Left lobe of liver (tissue), 2 donors: ENCODE data around the gene RPS6KA4. TPM values are rescaled to one million over a fixed set of nuclear protein-coding genes. Genes with fewer than 3 reads are reported as not detected.
A peak's percentile ranks its signal among the peaks of the same experiment; 100 is the strongest.

Experiments used
- ATAC-seq: fragments of 200-7000 bp; cut with Tn5 transposase; one replicate; pipeline ENCODE4 v1.9.1; 2020; ENCODE audit warnings: mild to moderate bottlenecking, moderate library complexity
- DNase-seq: peaks from one replicate; pipeline ENCODE4 v3.0.0-alpha.2; 2020; ENCODE audit warnings: low spot score
- total RNA-seq: library from RNA; stranded (reverse); gene quantifications from one replicate; pipeline ENCODE4 v1.2.1, GENCODE V29; 2021
- donor health status: DM: no; HTN: no; CAD: no; lungs with moderate emphysema.
- donor health status: DM: no; HTN: yes; CAD: no.

The RPS6KA4 gene
- total RNA-seq, 1 donor from 2014 or later: 9.8 TPM

GRCh38 chr11:64324692-64325469 lies 34.1 kb upstream of the RPS6KA4 start:
- ATAC-seq (no peak), DNase-seq (no peak)

DNA sequence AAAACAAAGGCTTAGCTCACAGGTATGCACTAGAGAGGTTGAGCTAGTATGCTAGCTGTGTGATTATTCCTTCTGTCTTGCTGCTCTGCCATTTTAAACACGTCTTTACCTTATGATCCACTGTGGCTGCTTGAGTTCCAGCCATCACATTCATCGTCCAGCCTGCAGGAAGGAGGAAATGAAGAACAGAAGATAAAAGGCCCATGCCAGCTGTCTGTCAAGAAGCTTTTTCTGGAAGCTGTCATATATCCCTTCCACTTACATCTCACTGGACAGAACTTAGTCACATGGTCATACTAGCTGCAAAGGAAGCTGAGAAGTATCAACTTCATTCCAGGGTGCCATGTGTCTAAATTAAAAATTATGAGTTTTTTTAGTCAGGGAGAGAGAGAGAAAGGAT lies 31.6 kb upstream of the RPS6KA4 start:
- DNase-seq (no peak), ATAC-seq (no peak)

DNA sequence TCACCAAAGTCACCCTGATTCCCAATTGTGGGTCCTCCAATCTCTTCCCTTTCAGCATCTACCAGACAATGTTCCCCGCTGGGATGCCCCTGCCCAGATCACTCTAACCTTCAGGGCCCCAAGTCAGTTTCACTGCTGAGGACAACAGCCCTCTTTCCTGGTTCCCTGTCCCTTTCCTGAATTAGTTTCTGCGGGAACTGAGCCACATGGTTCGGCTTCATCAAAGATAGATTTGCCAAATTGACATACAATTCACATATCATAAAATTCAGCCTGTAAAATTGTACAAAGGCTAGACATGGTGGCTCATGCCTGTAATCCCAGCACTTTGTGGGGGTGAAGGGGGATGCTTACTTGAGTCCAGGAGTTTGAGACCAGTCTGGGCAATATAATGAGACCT lies 31.0 kb upstream of the RPS6KA4 start:
- ATAC-seq (no peak), DNase-seq (no peak)

- DNase-seq: no peak
- ATAC-seq: no peak
Observed at GRCh38 chr11:64330888-64331287, 28.1 kb upstream of the RPS6KA4 start.

DNA sequence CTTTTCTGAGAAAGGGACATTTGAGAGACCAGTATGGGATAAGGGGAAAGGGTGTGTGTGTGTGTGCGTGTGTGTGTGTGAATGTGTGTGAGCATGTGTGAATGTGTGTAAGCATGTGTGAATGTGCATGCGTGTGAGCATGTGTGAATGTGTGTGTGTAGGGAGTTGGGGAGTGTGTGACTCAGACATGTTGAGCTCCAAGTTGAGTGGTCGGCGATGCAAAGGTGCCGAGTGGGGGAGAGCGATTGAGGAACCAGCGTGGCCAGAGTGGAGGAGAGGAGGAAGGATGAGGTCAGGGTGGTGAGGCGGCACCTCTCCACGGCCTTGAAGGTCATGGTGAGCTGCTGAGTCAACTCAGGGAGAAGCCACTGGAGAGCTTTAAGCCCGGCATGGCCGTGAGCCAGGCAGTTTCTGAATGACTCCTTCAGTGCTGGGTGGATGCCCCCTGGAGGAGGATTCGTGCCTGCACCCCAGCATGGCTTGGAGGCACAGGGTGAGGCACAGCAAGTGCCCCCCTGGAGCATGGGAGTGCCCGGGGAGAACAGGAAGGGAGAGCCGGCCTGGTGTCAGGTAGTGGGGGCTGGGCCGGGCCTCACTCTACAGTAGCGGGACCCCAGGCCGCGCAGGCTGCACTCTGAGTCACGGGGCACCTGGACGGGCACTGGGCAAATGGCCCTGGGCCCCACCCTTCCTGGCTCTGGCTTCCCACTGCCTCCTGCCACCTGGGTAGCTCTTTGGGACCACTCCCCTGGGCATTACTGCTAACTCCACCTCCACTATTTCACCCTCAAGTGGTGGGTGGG lies 27.2 kb upstream of the RPS6KA4 start:
- ATAC-seq (peak; percentile 67), DNase-seq (no peak)

DNA sequence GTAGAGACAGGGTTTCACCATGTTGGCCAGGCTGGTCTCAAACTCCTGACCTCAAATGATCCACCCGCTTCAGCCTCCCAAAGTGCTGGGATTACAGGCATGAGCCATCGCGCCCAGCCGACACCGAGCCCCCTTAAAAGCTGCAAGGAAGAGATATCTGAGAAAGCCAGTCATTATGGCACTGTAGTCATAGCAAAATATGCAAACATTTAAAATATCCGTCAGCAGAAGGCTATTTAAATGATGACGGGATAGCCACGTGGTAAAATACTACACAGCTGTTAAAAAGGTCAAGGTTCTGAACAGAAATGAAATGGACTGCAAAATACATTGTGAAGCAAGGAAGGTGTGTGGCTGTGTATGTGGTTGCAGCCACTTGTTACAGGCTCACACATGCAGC lies 25.4 kb upstream of the RPS6KA4 start:
- ATAC-seq (no peak), DNase-seq (no peak)

- DNase-seq: no peak
- no peak for ATAC-seq
Observed at GRCh38 chr11:64334764-64335735, 23.9 kb upstream of the RPS6KA4 start.

- ATAC-seq (no peak), DNase-seq (no peak)
Observed at GRCh38 chr11:64337538-64338249, 21.3 kb upstream of the RPS6KA4 start.

DNA sequence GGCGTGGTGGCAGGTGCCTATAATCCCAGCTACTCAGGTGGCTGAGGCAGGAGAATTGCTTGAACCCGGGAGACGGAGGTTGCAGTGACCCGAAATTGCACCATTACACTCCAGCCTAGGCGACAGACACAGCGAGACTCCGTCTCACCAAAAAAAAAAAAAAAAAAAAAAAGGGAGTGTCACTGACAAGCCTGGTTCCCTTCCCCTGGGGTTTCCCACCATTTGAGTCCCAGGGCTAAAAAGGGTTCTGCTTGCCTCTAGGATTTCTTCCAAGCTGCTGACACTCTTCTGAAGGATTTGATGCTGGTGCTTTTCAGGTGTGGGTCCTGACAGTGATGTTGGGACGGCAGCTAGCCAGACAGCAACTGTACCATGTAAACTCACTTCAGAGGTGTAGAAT lies 20.2 kb upstream of the RPS6KA4 start:
- ATAC-seq: no peak
- no peak for DNase-seq

DNA sequence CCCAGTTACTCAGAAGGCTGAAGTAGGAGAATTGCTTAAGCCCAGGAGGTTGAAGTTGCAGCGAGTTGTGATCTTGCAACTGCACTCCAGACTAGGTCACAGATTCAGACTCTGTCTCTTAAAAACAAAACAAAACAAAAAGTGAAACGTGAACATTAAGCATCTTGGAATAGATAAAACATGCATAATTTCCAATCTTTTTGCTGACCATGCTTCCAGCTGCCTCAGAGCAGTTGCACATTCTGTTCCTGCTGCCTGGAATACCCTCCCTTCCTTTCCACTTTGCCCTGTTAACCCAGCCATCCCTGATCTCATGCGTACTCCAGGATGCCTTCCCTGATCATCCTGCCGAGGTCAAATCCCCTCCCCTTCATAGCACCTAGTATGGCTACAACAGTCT lies 19.7 kb upstream of the RPS6KA4 start:
- no peak for DNase-seq
- ATAC-seq: no peak

GRCh38 chr11:64339754-64340408 lies 19.1 kb upstream of the RPS6KA4 start, which contains the start of gene CCDC88B:
Gene CCDC88B, plus strand, starts transcription at chr11:64340204. Its CDS starts 63 bp downstream, at chr11:64340267.
- no peak for ATAC-seq

GRCh38 chr11:64340671-64341335 lies 18.2 kb upstream of the RPS6KA4 start:
- DNase-seq (no peak), ATAC-seq (no peak)

More at GRCh38 chr11:64339754-64340408, 19.1 kb upstream of the RPS6KA4 start, which contains the start of gene CCDC88B:
- no peak for DNase-seq

GRCh38 chr11:64341429-64341828 lies 17.5 kb upstream of the RPS6KA4 start:
- ATAC-seq (no peak), DNase-seq (no peak)

DNA sequence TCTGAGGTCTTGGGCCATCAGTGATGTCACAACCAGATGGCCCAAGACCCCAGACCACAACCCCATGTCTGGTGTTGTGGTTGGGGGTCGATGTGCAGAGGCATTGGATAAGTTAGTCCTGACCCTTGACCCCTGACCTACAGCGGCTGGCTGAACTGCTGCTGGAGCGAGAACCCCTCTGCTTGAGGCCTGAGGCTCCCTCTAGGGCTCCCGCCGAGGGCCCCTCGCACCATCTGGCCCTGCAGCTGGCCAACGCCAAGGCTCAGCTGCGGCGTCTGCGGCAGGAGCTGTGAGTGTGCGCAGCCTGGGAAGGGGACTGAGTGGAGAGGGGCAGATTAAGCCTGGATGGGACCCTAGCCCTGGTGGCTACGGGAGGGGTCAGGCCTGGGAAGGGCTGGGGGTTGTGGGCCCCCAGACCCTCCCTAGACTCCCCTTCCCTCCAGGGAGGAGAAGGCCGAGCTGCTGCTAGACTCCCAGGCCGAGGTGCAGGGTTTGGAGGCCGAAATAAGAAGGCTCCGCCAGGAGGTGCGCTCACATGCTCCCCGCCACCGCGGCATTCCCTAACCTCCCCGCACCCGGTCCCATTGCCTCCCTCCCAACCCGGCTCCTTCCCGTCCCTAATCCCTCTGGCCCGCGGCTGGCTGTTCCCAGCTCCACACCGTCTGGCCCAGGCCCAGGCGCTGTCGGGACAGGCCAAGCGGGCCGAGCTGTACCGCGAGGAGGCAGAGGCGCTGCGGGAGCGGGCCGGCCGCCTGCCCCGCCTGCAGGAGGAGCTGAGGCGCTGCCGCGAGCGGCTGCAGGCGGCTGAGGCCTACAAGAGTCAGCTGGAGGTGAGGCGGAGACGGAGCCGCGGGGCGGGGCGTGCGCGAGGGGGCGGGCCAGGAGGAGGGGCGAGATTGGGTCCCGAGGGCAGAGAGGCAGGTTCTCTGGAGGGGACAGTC lies 16.8 kb upstream of the RPS6KA4 start:
- peak; percentile 96 for ATAC-seq

GRCh38 chr11:64342869-64343745 lies 15.9 kb upstream of the RPS6KA4 start:
- DNase-seq (no peak), ATAC-seq (peak; percentile 42)

More for the DNA sequence above, 16.8 kb upstream of the RPS6KA4 start:
- peak; percentile 91 for DNase-seq

GRCh38 chr11:64343767-64344559 lies 15.0 kb upstream of the RPS6KA4 start:
- no peak for DNase-seq
- peak; percentile 21 for ATAC-seq
